ENCODE results near the gene TSGA10IP. TPM values are rescaled to one million over a fixed set of nuclear protein-coding genes. Genes with fewer than 3 reads are reported as not detected.
A peak's percentile ranks its signal among the peaks of the same experiment; 100 is the strongest.

TSGA10IP gene
- total and polyA plus RNA-seq, 10 donors: 0.06 to 0.24 (median 0.19) TPM; not detected in 6

- TF ChIP-seq CTCF (IDR thresholded peaks at IDR 0.05 in 8 of 11, conservative IDR thresholded peaks at IDR 0.05 in 3 of 11) (peak in 4 of 11 experiments; percentile 25 to 29 (median 26)), POLR2AphosphoS5 (IDR thresholded peaks at IDR 0.05) (peak; percentile 49 to 71 (median 60)), POLR2A (IDR thresholded peaks at IDR 0.05) (no peak)
- Histone ChIP-seq H3K4me3 (peak overlapping the region in 5 of 8 donors; percentile 19 to 59 (median 23)), H3K27ac (peak overlapping the region; percentile 76 to 94 (median 86)), H3K36me3 (peaks cover 0 to 26% (median 7%) of the 10 kb centered on the region in 6 donors), H3K27me3 (replicated peaks in 1 of 7) (no peaks in the 10 kb centered on the region), H3K9me3 (no peaks in the 10 kb centered on the region), H3K4me1 (peaks cover 12 to 34% (median 20%) of the 10 kb centered on the region in 6 donors)
- intact Hi-C loops (cut with DNase I; ENCODE audit: low total_unique reads): no loop called here
- WGBS, 5 donors: 9 to 19% (median 16%) methylated on average over 9 of the region's 9 CpGs
- DNase-seq: peak; percentile 89
These were observed 17.3 kb upstream of the TSGA10IP start for GRCh38 chr11:65927904-65928397.

GRCh38 chr11:65928667-65929066 is 16.6 kb upstream of the TSGA10IP start:
- peak overlapping the region; percentile 76 to 94 (median 86) for H3K27ac ChIP-seq
- 31 to 48% (median 33%) methylated on average over 6 of the region's 6 CpGs for WGBS, 5 donors
- intact Hi-C loops (cut with DNase I; ENCODE audit: low total_unique reads): no loop called here
- peaks cover 12 to 28% (median 20%) of the 10 kb centered on the region in 6 donors for H3K4me1 ChIP-seq
- H3K9me3 ChIP-seq: no peaks in the 10 kb centered on the region
- no peaks in the 10 kb centered on the region for H3K27me3 ChIP-seq (replicated peaks in 1 of 7)
- H3K4me3 ChIP-seq: peak overlapping the region in 1 of 8 donors; percentile 59
- TF ChIP-seq POLR2AphosphoS5 (IDR thresholded peaks at IDR 0.05) (no peak), CTCF (IDR thresholded peaks at IDR 0.05 in 8 of 11, conservative IDR thresholded peaks at IDR 0.05 in 3 of 11) (no peak), POLR2A (IDR thresholded peaks at IDR 0.05) (no peak)
- peaks cover 0 to 19% (median under 1%) of the 10 kb centered on the region in 6 donors for H3K36me3 ChIP-seq
- DNase-seq: no peak

- Histone ChIP-seq H3K36me3 (no peaks in the 10 kb centered on the region), H3K9me3 (no peaks in the 10 kb centered on the region), H3K27me3 (replicated peaks in 1 of 7) (no peaks in the 10 kb centered on the region), H3K27ac (no peak overlapping the region), H3K4me3 (no peak overlapping the region), H3K4me1 (peaks cover 12 to 24% (median 20%) of the 10 kb centered on the region in 6 donors)
- 66 to 74% (median 72%) methylated on average over 13 of the region's 13 CpGs for WGBS, 5 donors
- intact Hi-C loops (cut with DNase I; ENCODE audit: low total_unique reads): no loop called here
- no peak for DNase-seq
- TF ChIP-seq POLR2AphosphoS5 (IDR thresholded peaks at IDR 0.05) (no peak), CTCF (IDR thresholded peaks at IDR 0.05 in 8 of 11, conservative IDR thresholded peaks at IDR 0.05 in 3 of 11) (no peak), POLR2A (IDR thresholded peaks at IDR 0.05) (no peak)
These were observed 13.3 kb upstream of the TSGA10IP start for GRCh38 chr11:65931773-65932557.

GRCh38 chr11:65932558-65932919 is 12.7 kb upstream of the TSGA10IP start:
- TF ChIP-seq CTCF (IDR thresholded peaks at IDR 0.05 in 8 of 11, conservative IDR thresholded peaks at IDR 0.05 in 3 of 11) (no peak), POLR2A (IDR thresholded peaks at IDR 0.05) (no peak), POLR2AphosphoS5 (IDR thresholded peaks at IDR 0.05) (no peak)
- WGBS, 5 donors: 52 to 70% (median 63%) methylated on average over 9 of the region's 9 CpGs
- Histone ChIP-seq H3K36me3 (no peaks in the 10 kb centered on the region), H3K9me3 (no peaks in the 10 kb centered on the region), H3K4me3 (no peak overlapping the region), H3K27me3 (replicated peaks in 1 of 7) (peaks cover 0 to 5% (median 0%) of the 10 kb centered on the region in 7 donors), H3K27ac (no peak overlapping the region), H3K4me1 (peaks cover 9 to 18% (median 14%) of the 10 kb centered on the region in 6 donors)
- no peak for DNase-seq
- intact Hi-C loops (cut with DNase I; ENCODE audit: low total_unique reads): no loop called here
